Activated CD8-positive, alpha-beta T cell treated with anti-CD3 and anti-CD28 coated beads, Interleukin-2, amount 10 ng/mL, durations not matched to agents 7 days and 5 days (primary cell): ENCODE measurements around the gene COL27A1. TPM values are rescaled to one million over a fixed set of nuclear protein-coding genes. Genes with fewer than 3 reads are reported as not detected.

Source experiments
- ATAC-seq: fragments of 150-1000 bp; cut with Tn5 transposase; one replicate; pipeline ENCODE4 v1.10.0; 2021; ENCODE audit warnings: moderate library complexity
- CTCF ChIA-PET: fragments of 350-600 bp; sonication (Branson Sonifier 250); formaldehyde crosslinking; loops from one replicate; lab custom pipeline; 2021; ENCODE audit warnings: antibody characterized with exemption; lab: Charles Lee
- POLR2A ChIA-PET: fragments of 350-600 bp; sonication (Branson Sonifier 250); formaldehyde crosslinking; loops from one replicate; lab custom pipeline; 2021; ENCODE audit warnings: antibody characterized with exemption; lab: Charles Lee
- DNase-seq: peaks from one replicate; pipeline ENCODE4 v3.0.0-alpha.2; 2020
- H3K27ac Mint-ChIP-seq: one replicate; pipeline ENCODE4 v1.8.0; 2021; ENCODE audit warnings: mild to moderate bottlenecking, mixed read lengths
- H3K27me3 Mint-ChIP-seq: one replicate; pipeline ENCODE4 v1.8.0; 2021; ENCODE audit warnings: low read depth, mixed read lengths
- H3K36me3 Mint-ChIP-seq: one replicate; pipeline ENCODE4 v1.8.0; 2021; ENCODE audit warnings: low read depth, mixed read lengths
- H3K4me1 Mint-ChIP-seq: one replicate; pipeline ENCODE4 v1.8.0; 2021; ENCODE audit warnings: low read depth, mixed read lengths
- H3K4me3 Mint-ChIP-seq: one replicate; pipeline ENCODE4 v1.8.0; 2021; ENCODE audit warnings: mild to moderate bottlenecking, mixed read lengths
- H3K9me3 Mint-ChIP-seq: one replicate; pipeline ENCODE4 v1.8.0; 2022; ENCODE audit warnings: mixed read lengths; ENCODE audit not compliant: insufficient read depth
- total RNA-seq, 2 experiments: library from RNA; stranded (reverse); gene quantifications; one replicate each; pipeline ENCODE4 v1.2.3, GENCODE V29; 2021

COL27A1 gene
- total RNA-seq, 2 experiments from 2014 or later = 0.47 to 0.99 TPM

DNA sequence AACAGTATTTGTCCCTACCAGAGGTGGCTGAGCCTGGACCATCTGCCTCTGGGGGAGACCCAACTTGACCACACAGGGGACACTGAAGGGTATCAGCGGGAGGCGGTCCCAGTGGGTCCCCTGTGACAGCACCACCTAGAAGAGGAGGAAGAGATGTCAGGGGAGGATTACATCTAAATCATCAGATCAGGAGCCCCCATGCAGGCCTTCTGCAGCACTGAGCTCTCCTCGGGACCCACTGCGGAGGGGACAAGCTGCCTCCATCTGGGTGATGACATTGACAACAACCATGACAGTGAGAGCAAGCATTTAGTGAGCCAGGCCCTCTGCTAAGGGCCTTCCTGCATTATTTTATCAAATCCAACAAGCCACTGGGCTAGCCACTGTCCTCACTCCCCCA lies 186.7 kb downstream of the COL27A1 start:
- peaks cover 52% of the 10 kb centered on the region for H3K4me1 Mint-ChIP-seq
- DNase-seq = no peak
- peaks cover 90% of the 10 kb centered on the region for H3K36me3 Mint-ChIP-seq
- CTCF ChIA-PET = interaction anchor here (1.0 to 5.7 kb wide), 2 partner anchors 46 to 164 kb away, joined by 3 to 46 read pairs; partner anchors contain the start of gene AKNA
- no peaks in the 10 kb centered on the region for H3K27me3 Mint-ChIP-seq
- peak overlapping the region; percentile 51 for H3K27ac Mint-ChIP-seq
- no peaks in the 10 kb centered on the region for H3K9me3 Mint-ChIP-seq
- no peak overlapping the region for H3K4me3 Mint-ChIP-seq
- ATAC-seq = no peak
- POLR2A ChIA-PET = interaction anchor here (0.7 to 1.3 kb wide), 3 partner anchors 10 to 44 kb away, joined by 3 read pairs; no protein-coding TSS in a partner anchor

DNA sequence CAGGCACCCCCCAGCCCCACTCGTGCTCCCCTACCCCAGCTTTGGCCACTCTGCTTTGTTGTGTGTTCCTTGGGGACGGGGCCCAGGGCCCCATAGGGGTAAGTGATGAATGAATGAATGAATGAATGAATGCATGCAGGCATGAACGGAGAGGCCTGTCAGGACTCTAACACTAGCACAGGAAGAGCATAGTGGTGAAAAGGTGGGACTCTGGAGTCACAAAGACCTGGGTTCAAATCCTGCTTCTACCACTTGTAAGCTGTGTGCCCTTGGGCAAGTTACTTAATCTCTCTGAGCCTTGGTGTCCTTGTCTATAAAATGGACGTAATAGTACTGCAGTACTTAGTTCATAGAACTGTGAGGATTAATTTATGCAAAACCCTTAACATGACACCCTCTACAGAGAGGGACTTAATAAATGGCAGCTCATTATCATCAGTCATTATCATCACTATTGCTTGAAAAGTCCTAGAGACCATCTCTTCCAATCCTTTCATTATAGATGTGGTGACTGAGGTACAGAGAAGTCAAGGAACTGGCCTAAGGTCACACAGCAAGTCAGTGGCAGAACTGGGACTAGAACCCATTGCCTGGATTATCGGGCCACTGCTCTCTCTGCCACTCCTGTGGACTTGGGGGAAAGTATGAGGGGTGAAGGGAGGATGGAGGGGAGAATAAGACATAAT lies 187.6 kb downstream of the COL27A1 start:
- DNase-seq (no peak), ATAC-seq (no peak)
- Mint-ChIP-seq H3K4me1 (peaks cover 53% of the 10 kb centered on the region), H3K27ac (peak overlapping the region; percentile 48), H3K4me3 (no peak overlapping the region), H3K9me3 (no peaks in the 10 kb centered on the region), H3K27me3 (no peaks in the 10 kb centered on the region), H3K36me3 (peaks cover 89% of the 10 kb centered on the region)
- POLR2A ChIA-PET = interaction anchor here (0.7 kb wide), 1 partner anchor 17 kb away, joined by 3 read pairs; no protein-coding TSS in a partner anchor
- CTCF ChIA-PET = no interaction called here

DNA sequence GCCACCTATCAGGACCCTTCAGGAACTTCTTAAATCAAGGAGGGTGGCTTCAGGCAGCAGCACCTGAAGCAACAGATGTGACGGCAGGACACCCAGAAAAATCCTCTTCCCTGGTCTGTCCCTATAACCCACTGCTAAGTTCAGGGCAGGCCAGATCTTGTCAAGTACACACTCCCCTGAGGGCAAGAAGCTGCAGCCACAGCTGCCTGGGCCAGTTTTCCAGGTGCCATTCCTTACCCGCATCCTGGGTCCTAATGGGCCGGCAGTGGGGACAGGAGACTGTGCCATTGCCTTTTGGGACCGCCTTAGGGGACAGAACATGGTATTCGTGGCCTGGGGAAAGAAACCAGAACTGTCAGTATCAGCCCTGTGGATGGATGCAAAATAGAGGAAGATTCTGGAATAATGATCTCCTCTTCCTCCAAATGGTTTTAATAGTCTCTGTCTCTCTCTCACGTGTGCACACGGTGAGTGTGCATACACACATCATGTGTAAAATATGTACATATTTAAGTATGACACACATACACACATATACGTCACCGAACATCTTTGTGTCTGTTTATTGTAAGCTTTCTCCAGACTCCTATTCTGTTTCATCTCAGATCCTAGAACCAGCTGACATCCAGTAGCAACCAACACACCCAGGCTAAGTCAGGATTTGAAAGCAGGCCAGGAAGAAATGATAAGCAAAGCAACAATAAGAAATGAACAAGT lies 188.3 kb downstream of the COL27A1 start:
- no peaks in the 10 kb centered on the region for H3K9me3 Mint-ChIP-seq
- ChIA-PET POLR2A (no interaction called here), CTCF (interaction anchor here (1.3 kb wide), 1 partner anchor 62 kb away, joined by 4 read pairs; no protein-coding TSS in a partner anchor)
- no peak for ATAC-seq
- H3K4me3 Mint-ChIP-seq = no peak overlapping the region
- peaks cover 58% of the 10 kb centered on the region for H3K4me1 Mint-ChIP-seq
- no peaks in the 10 kb centered on the region for H3K27me3 Mint-ChIP-seq
- H3K27ac Mint-ChIP-seq = peak overlapping the region; percentile 70
- H3K36me3 Mint-ChIP-seq = peaks cover 90% of the 10 kb centered on the region
- DNase-seq = no peak

DNA sequence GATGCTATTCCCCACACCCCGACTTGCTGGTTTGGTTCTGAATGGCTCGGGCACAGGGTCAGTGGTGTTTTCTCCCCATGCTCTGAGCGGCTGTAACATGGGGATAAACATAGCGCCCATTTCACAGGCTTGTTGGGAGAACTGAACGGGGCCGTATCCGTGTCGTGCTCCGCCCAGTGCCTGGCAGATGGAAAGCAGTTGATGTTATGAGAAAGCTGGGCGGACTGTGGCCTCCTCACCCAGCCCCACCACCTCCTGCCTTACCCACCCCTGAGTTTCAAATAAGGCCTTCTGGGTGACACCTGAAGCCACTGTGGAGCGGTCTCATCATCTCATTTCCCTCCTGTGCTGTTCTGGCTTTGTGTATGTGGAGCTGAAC lies 188.8 kb downstream of the COL27A1 start:
- Mint-ChIP-seq H3K36me3 (peaks cover 91% of the 10 kb centered on the region), H3K9me3 (no peaks in the 10 kb centered on the region)
- CTCF ChIA-PET = interaction anchor here (1.3 kb wide), 1 partner anchor 62 kb away, joined by 4 read pairs; no protein-coding TSS in a partner anchor

DNA sequence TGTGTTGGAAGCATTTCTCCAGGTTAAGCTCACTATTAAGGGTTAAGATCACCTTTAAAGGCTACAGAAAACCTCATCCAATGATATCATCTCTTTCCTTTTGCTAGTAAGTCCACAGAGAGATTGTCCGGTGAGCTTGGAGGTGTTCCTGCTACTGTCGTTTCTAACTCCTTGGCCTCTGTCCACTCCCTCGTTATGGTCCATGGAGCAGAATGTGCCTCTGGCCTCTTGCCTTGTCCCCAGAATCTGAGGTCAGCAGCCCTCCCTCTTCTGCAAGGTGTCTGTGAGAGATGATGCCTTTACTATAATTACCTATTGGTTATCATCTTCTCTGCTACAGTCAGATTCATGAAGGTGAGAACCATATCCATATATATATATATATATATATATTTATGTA lies 189.4 kb downstream of the COL27A1 start:
- no peak for DNase-seq
- Mint-ChIP-seq H3K27me3 (no peaks in the 10 kb centered on the region), H3K36me3 (peaks cover 91% of the 10 kb centered on the region), H3K4me1 (peaks cover 63% of the 10 kb centered on the region), H3K4me3 (no peak overlapping the region), H3K27ac (peak overlapping the region; percentile 70), H3K9me3 (no peaks in the 10 kb centered on the region)
- ChIA-PET POLR2A (interaction anchor here (1.4 to 1.6 kb wide), 2 partner anchors 21 to 41 kb away, joined by 4 to 5 read pairs; no protein-coding TSS in a partner anchor), CTCF (interaction anchor here (1.3 kb wide), 1 partner anchor 61 kb away, joined by 4 read pairs; no protein-coding TSS in a partner anchor)
- no peak for ATAC-seq

More for the DNA sequence above, 188.8 kb downstream of the COL27A1 start:
- no peak for ATAC-seq
- no peak overlapping the region for H3K4me3 Mint-ChIP-seq
- DNase-seq = no peak
- peak overlapping the region; percentile 70 for H3K27ac Mint-ChIP-seq
- H3K4me1 Mint-ChIP-seq = peaks cover 63% of the 10 kb centered on the region
- POLR2A ChIA-PET = interaction anchor here (1.4 kb wide), 1 partner anchor 21 kb away, joined by 4 read pairs; no protein-coding TSS in a partner anchor
- H3K27me3 Mint-ChIP-seq = no peaks in the 10 kb centered on the region

DNA sequence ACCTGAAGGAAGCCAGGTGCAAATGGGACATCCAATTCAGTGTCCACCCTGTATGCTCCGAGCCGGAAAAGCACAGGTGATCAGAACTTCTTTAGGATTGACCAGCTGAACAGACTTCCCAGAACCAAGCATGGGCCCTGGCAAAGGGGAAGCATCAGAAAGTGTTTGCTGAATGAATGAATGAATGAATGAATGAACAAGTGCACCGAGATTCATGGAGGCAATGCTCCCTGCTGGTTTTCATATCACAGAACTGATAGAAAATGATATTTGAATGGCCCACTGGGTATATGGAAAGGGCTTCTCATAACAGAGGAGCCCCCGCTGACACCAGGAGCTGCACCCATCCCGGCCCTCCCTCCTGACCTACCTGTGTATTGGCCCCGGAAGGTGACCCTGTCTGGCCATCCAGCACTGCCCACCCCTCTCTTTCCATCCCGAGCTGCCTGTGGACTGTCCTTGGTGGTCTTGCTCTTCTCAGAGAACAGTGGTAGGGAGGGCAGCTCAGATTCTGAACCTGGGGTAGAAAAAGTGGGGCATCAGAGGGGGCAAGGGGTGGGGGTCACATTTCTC lies 190.2 kb downstream of the COL27A1 start:
- no peak overlapping the region for H3K4me3 Mint-ChIP-seq
- ATAC-seq (no peak), DNase-seq (no peak)
- H3K4me1 Mint-ChIP-seq = peaks cover 67% of the 10 kb centered on the region
- peaks cover 92% of the 10 kb centered on the region for H3K36me3 Mint-ChIP-seq
- no peaks in the 10 kb centered on the region for H3K9me3 Mint-ChIP-seq
- H3K27me3 Mint-ChIP-seq = no peaks in the 10 kb centered on the region
- H3K27ac Mint-ChIP-seq = no peak overlapping the region
- ChIA-PET POLR2A (interaction anchor here (1.3 to 1.6 kb wide), 3 partner anchors 20 to 40 kb away, joined by 4 to 5 read pairs (median 4); no protein-coding TSS in a partner anchor), CTCF (interaction anchor here (1.1 kb wide), 1 partner anchor 39 kb away, joined by 3 read pairs; no protein-coding TSS in a partner anchor)

DNA sequence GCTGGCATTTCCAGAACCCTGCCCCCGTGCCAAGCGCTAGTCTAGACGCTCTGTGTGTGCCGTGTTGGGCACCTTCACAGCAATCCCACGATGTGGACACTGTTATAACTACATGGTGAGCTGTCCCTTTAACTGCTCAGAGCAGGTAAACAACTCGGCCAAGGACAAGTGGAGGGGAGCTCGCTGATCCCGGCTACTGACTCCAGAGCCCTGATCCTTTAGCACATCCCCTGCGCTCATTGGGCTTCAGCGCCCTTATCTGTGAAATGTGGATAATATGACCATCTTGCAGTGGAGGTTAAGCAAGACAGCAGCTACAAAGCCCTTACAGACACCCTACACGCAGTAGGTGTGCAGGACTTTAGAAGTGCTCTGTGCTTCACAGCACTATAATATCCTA lies 190.8 kb downstream of the COL27A1 start:
- Mint-ChIP-seq H3K27me3 (no peaks in the 10 kb centered on the region), H3K27ac (no peak overlapping the region), H3K4me1 (peaks cover 70% of the 10 kb centered on the region), H3K36me3 (peaks cover 92% of the 10 kb centered on the region), H3K9me3 (no peaks in the 10 kb centered on the region), H3K4me3 (no peak overlapping the region)
- ChIA-PET CTCF (interaction anchor here (1.1 to 1.8 kb wide), 2 partner anchors 8 to 39 kb away, joined by 3 read pairs; no protein-coding TSS in a partner anchor), POLR2A (interaction anchor here (1.3 to 1.6 kb wide), 2 partner anchors 26 to 40 kb away, joined by 4 to 5 read pairs; no protein-coding TSS in a partner anchor)
- no peak for DNase-seq
- no peak for ATAC-seq

DNA sequence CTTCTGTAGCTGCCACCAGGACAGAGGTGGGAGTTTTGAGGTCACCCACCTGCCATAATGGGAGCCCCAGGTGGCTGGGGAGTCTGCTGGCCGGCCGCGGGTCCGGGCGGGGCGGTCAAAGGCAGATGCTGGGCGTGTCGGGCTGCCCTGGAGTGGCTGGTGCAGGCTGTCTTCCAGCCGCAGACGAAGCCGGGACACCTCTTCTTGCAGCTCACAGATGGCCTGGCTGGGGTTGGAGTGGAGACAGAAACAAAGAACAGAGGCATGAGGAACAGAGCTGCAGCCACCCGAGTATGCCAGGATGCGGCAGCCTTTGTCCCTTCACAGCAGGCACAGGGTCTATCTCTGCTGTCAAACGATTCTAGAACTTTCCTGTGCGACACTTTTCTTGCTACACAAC lies 192.3 kb downstream of the COL27A1 start:
- no peak for DNase-seq
- POLR2A ChIA-PET = interaction anchor here (0.6 to 1.0 kb wide), 2 partner anchors 8 to 37 kb away, joined by 3 read pairs; no protein-coding TSS in a partner anchor
- CTCF ChIA-PET = interaction anchor here (0.8 to 1.8 kb wide), 3 partner anchors 9 to 41 kb away, joined by 3 read pairs; no protein-coding TSS in a partner anchor
- Mint-ChIP-seq H3K4me1 (peaks cover 70% of the 10 kb centered on the region), H3K9me3 (no peaks in the 10 kb centered on the region), H3K36me3 (peaks cover 90% of the 10 kb centered on the region), H3K27ac (peak overlapping the region; percentile 92), H3K4me3 (no peak overlapping the region), H3K27me3 (no peaks in the 10 kb centered on the region)
- no peak for ATAC-seq

DNA sequence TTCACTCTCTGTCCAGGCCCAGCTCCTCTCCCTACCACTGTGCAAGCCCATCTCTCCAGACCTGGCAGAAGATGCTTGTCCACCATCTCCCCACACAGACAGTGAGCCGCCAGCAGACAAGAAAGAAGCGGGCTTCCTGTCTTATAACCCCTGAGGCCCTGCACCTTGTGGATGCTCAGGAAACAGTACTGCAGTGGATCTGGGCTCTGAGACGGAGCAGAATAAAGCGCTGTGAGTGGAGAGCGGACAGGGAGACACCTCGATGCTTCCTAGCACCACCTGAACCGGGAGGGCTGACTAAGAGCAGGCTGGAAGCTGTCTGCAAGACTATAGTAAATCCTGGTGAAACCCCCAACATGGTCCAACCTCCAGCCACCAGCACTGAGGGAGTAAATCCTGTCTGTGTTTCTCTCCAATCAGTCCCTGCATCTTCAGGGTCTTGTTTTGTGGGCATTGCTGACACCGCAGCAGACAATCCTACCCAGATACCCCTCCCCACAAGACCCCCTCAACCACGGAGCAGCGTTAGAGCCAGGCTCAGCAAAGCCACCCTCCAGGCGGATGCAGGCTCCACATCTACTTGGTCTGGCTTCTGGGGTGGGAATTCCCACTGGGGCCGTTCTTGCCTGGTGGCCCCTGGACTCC lies 193.0 kb downstream of the COL27A1 start:
- Mint-ChIP-seq H3K4me3 (no peak overlapping the region), H3K36me3 (peaks cover 87% of the 10 kb centered on the region), H3K27me3 (no peaks in the 10 kb centered on the region), H3K27ac (peak overlapping the region; percentile 92), H3K9me3 (no peaks in the 10 kb centered on the region), H3K4me1 (peaks cover 70% of the 10 kb centered on the region)
- ChIA-PET POLR2A (interaction anchor here (1.0 to 1.4 kb wide), 4 partner anchors 8 to 20 kb away, joined by 3 to 4 read pairs (median 3); no protein-coding TSS in a partner anchor), CTCF (interaction anchor here (6.5 kb wide), 1 partner anchor 40 kb away, joined by 42 read pairs; the partner anchor contains the start of gene AKNA)
- DNase-seq (no peak), ATAC-seq (peak; percentile 7)

DNA sequence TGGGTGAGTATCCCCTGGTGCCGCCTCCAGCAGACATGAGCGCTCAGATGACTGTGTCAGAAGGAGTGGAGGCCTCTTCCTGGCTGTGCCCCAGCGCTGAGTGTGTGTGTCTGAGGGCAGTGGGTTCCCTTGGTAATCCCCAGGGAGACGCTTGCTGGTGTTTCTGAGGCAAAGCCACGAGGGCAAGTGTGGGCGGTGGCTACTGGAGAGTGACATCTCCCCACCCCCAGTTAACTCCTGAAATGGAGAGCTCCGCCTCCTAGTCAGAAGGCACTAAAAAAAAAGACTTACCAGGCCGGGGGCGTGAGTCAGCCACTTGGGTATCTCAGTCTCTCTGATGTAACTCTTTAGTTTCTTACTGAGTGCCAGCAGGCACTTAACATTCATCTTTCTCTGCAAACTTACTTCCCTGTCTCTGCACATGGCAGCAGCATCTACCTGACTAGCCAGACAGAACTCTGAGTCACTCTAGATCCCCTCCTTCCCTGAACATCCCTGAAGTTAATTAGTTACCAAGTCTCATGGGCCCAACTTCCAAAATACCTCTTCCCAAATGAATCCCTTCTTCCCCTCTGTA lies 193.7 kb downstream of the COL27A1 start:
- H3K27ac Mint-ChIP-seq = peak overlapping the region; percentile 92
- CTCF ChIA-PET = interaction anchor here (0.9 to 6.5 kb wide), 4 partner anchors 14 to 39 kb away, joined by 3 to 42 read pairs (median 3); partner anchors contain the start of gene AKNA
- ATAC-seq (peak; percentile 75), DNase-seq (peak; percentile 78)
- no peaks in the 10 kb centered on the region for H3K27me3 Mint-ChIP-seq
- peaks cover 85% of the 10 kb centered on the region for H3K36me3 Mint-ChIP-seq
- POLR2A ChIA-PET = interaction anchor here (1.0 to 1.4 kb wide), 3 partner anchors 11 to 19 kb away, joined by 3 to 4 read pairs (median 3); no protein-coding TSS in a partner anchor
- H3K4me3 Mint-ChIP-seq = peak overlapping the region; percentile 16
- H3K9me3 Mint-ChIP-seq = no peaks in the 10 kb centered on the region
- peaks cover 69% of the 10 kb centered on the region for H3K4me1 Mint-ChIP-seq
